Endodermal cell (in vitro differentiated cells): ENCODE measurements around the gene COL5A1. TPM values are rescaled to one million over a fixed set of nuclear protein-coding genes. Genes with fewer than 3 reads are reported as not detected.
"Not testable (repeated sequence)": the region's sequence is repeated elsewhere in the genome, so short reads cannot be mapped to it uniquely, and the experiment has no call there.

Experiments used
- DNase-seq: peaks from one replicate; pipeline ENCODE4 v3.0.0-alpha.2; 2017
- H3K27ac ChIP-seq: 2 replicates; pipeline ENCODE4 v1.5.1; 2013; ENCODE audit warnings: mild to moderate bottlenecking, low read depth, low read length, moderate library complexity
- H3K27me3 ChIP-seq: 2 replicates; pipeline ENCODE4 v1.6.1; 2013; ENCODE audit warnings: mild to moderate bottlenecking, low read length, moderate library complexity; ENCODE audit not compliant: insufficient read depth, control insufficient read depth, poor library complexity, severe bottlenecking
- H3K36me3 ChIP-seq: 2 replicates; pipeline ENCODE4 v1.7.0; 2013; ENCODE audit warnings: mild to moderate bottlenecking, low read length, moderate library complexity; ENCODE audit not compliant: control insufficient read depth, insufficient read depth
- H3K4me1 ChIP-seq: one replicate; pipeline ENCODE4 v1.7.0; 2013; ENCODE audit warnings: low read length; ENCODE audit not compliant: control insufficient read depth, insufficient read depth
- H3K4me3 ChIP-seq: 2 replicates; pipeline ENCODE4 v1.5.1; 2013; ENCODE audit warnings: mild to moderate bottlenecking, low read length, moderate library complexity
- H3K9ac ChIP-seq: 2 replicates; pipeline ENCODE4 v1.6.1; 2013; ENCODE audit warnings: mild to moderate bottlenecking, low read length, moderate library complexity; ENCODE audit not compliant: poor library complexity, severe bottlenecking; ENCODE audit errors: extremely low read depth
- H3K9me3 ChIP-seq: 2 replicates; pipeline ENCODE4 v1.6.1; 2013; ENCODE audit warnings: mild to moderate bottlenecking, low read length, moderate library complexity; ENCODE audit not compliant: control insufficient read depth
- H3K27ac Mint-ChIP-seq: 2 replicates; pipeline ENCODE4 v1.8.0; 2020; ENCODE audit warnings: mixed read lengths
- H3K27me3 Mint-ChIP-seq: 2 replicates; pipeline ENCODE4 v1.8.0; 2021; ENCODE audit warnings: mild to moderate bottlenecking, mixed read lengths; ENCODE audit not compliant: insufficient read depth
- H3K36me3 Mint-ChIP-seq: 2 replicates; pipeline ENCODE4 v1.8.0; 2020; ENCODE audit warnings: low read depth, mixed read lengths
- H3K4me1 Mint-ChIP-seq: 2 replicates; pipeline ENCODE4 v1.8.0; 2020; ENCODE audit warnings: mixed read lengths
- H3K4me3 Mint-ChIP-seq: 2 replicates; pipeline ENCODE4 v1.8.0; 2020; ENCODE audit warnings: mild to moderate bottlenecking, moderate library complexity, mixed read lengths
- H3K9me3 Mint-ChIP-seq: 2 replicates; pipeline ENCODE4 v1.8.0; 2020; ENCODE audit warnings: mild to moderate bottlenecking, mixed read lengths
- CTCF ChIP-seq: fragments of 200-600 bp; sonication (generic); conservative IDR thresholded peaks from 2 replicates; pipeline ENCODE4 v1.5.0; 2021; ENCODE audit warnings: antibody characterized with exemption, mild to moderate bottlenecking
- WGBS, 2 experiments: methylation state at CpG; one replicate each; pipeline versions ENCODE4 v1.1.5 to v1.1.7; 2013; ENCODE audit warnings: missing lambda C conversion rate in 2 of 2, mixed read lengths in 1 of 2; ENCODE audit not compliant: insufficient coverage in 1 of 2, insufficient read length in 1 of 2; 5-methylcytosine and 5-hydroxymethylcytosine counted together
- total RNA-seq, 2 donors: library from RNA; stranded (reverse); fragmentation: NEBNext Ultra II Directional in 1 of 2; extraction: Animal tissue kit (Norgen Biotek cat#: 25700) in 1 of 2; gene quantifications; 2 replicates in 1 of 2; 3 replicates in 1 of 2; pipeline ENCODE4 v1.2.1, GENCODE V29; 2021

COL5A1 gene
- total RNA-seq, 2 donors from 2014 or later = 65.3 to 76.6 TPM

GRCh38 chr9:134710901-134711300 is 69.3 kb downstream of the COL5A1 start:
- no peak overlapping the region for H3K27ac ChIP-seq
- no peak overlapping the region for H3K9ac ChIP-seq
- H3K4me1 Mint-ChIP-seq = peaks cover 4% of the 10 kb centered on the region
- H3K27me3 Mint-ChIP-seq = no peaks in the 10 kb centered on the region
- 92 to 97% methylated on average over 3 to 12 of the region's 12 CpGs for WGBS, 2 experiments
- no peaks in the 10 kb centered on the region for H3K27me3 ChIP-seq
- H3K4me3 Mint-ChIP-seq = no peak overlapping the region
- no peak for DNase-seq
- peaks cover 3% of the 10 kb centered on the region for H3K36me3 ChIP-seq
- H3K4me1 ChIP-seq = no peaks in the 10 kb centered on the region
- peaks cover 11% of the 10 kb centered on the region for H3K9me3 Mint-ChIP-seq
- H3K27ac Mint-ChIP-seq = no peak overlapping the region
- H3K36me3 Mint-ChIP-seq = peaks cover 43% of the 10 kb centered on the region
- no peaks in the 10 kb centered on the region for H3K9me3 ChIP-seq
- no peak overlapping the region for H3K4me3 ChIP-seq
- no peak for TF ChIP-seq CTCF

GRCh38 chr9:134712243-134712642 is 70.6 kb downstream of the COL5A1 start:
- H3K4me3 ChIP-seq = no peak overlapping the region
- peaks cover 4% of the 10 kb centered on the region for H3K4me1 Mint-ChIP-seq
- no peak overlapping the region for H3K27ac Mint-ChIP-seq
- H3K27ac ChIP-seq = no peak overlapping the region
- no peaks in the 10 kb centered on the region for H3K9me3 ChIP-seq
- peaks cover 44% of the 10 kb centered on the region for H3K36me3 Mint-ChIP-seq
- peaks cover 3% of the 10 kb centered on the region for H3K36me3 ChIP-seq
- no peak overlapping the region for H3K9ac ChIP-seq
- H3K27me3 Mint-ChIP-seq = no peaks in the 10 kb centered on the region
- WGBS, 2 experiments = 85 to 92% methylated on average over 1 of the region's 2 CpGs
- TF ChIP-seq CTCF = no peak
- no peak overlapping the region for H3K4me3 Mint-ChIP-seq
- DNase-seq = no peak
- no peaks in the 10 kb centered on the region for H3K4me1 ChIP-seq
- peaks cover 11% of the 10 kb centered on the region for H3K9me3 Mint-ChIP-seq
- H3K27me3 ChIP-seq = no peaks in the 10 kb centered on the region

GRCh38 chr9:134712926-134713325 is 71.3 kb downstream of the COL5A1 start:
- Mint-ChIP-seq H3K9me3 (peaks cover 11% of the 10 kb centered on the region), H3K27ac (no peak overlapping the region), H3K4me3 (no peak overlapping the region), H3K36me3 (peaks cover 44% of the 10 kb centered on the region), H3K4me1 (peaks cover 4% of the 10 kb centered on the region), H3K27me3 (no peaks in the 10 kb centered on the region)
- Histone ChIP-seq H3K27me3 (no peaks in the 10 kb centered on the region), H3K4me1 (no peaks in the 10 kb centered on the region), H3K36me3 (peaks cover 3% of the 10 kb centered on the region), H3K27ac (no peak overlapping the region), H3K9ac (no peak overlapping the region), H3K9me3 (no peaks in the 10 kb centered on the region), H3K4me3 (no peak overlapping the region)
- WGBS, 2 experiments = 89 to 90% methylated on average over 9 to 10 of the region's 10 CpGs
- DNase-seq = no peak
- no peak for TF ChIP-seq CTCF

- not testable (repeated sequence) for H3K27me3 Mint-ChIP-seq, H3K27ac Mint-ChIP-seq, H3K9me3 ChIP-seq, H3K27me3 ChIP-seq, H3K36me3 ChIP-seq, H3K4me1 ChIP-seq, H3K27ac ChIP-seq, DNase-seq, H3K9ac ChIP-seq, H3K4me3 Mint-ChIP-seq, H3K4me1 Mint-ChIP-seq, H3K4me3 ChIP-seq
- Mint-ChIP-seq H3K36me3 (peaks cover 28% of the 10 kb centered on the region), H3K9me3 (peaks cover 11% of the 10 kb centered on the region)
- WGBS, 2 experiments = 89 to 98% methylated on average over 5 of the region's 5 CpGs
These were observed 73.9 kb downstream of the COL5A1 start for GRCh38 chr9:134715536-134715935.
